ENCODE results near the gene CLDN22. TPM values are rescaled to one million over a fixed set of nuclear protein-coding genes. Genes with fewer than 3 reads are reported as not detected.

Gene CLDN22
- total and polyA plus RNA-seq, 2 of the 8 experiments (the other 6 are each of a cell fraction or from before 2014, with no cell fraction given): not detected

- TF ChIP-seq FOSL1 (IDR thresholded peaks at IDR 0.05; ENCODE audit: insufficient read depth, low read depth, low read length) (no peak), TAF7 (optimal IDR thresholded peaks at IDR 0.05; ENCODE audit: borderline replicate concordance, low read depth, low read length) (no peak), SIN3A (conservative IDR thresholded peaks at IDR 0.05 in 1 of 2, IDR thresholded peaks at IDR 0.05 in 1 of 2; ENCODE audit: low read depth in 1 of 2, low read length in 2 of 2) (no peak), CTCF (IDR thresholded peaks at IDR 0.05; ENCODE audit: control extremely low read depth in 1 of 3, insufficient read depth in 1 of 3, low read depth in 1 of 3, low read length in 3 of 3) (no peak), USF2 (IDR thresholded peaks at IDR 0.05; ENCODE audit: low read length) (no peak), CEBPB (IDR thresholded peaks at IDR 0.05; ENCODE audit: low read depth, low read length) (no peak)
These were observed 16.8 kb downstream of the CLDN22 start (continued) for GRCh38 chr4:183303301-183303700.

Data from H1 (cell line).